Brain microvascular endothelial cell (primary cell): ENCODE data around the gene LHFPL2.

ENCODE experiments used
- DNase-seq: peaks from one replicate; pipeline ENCODE4 v3.0.0-alpha.2; 2020
- H3K27ac ChIP-seq: fragments of 250-450 bp; sonication (Bioruptor Pico); 2 replicates; pipeline ENCODE4 v1.5.1; 2020; ENCODE audit warnings: mild to moderate bottlenecking, moderate library complexity
- H3K27me3 ChIP-seq: fragments of 250-450 bp; sonication (Bioruptor Pico); replicated peaks from 2 replicates; pipeline ENCODE4 v1.5.1; 2020; ENCODE audit warnings: mild to moderate bottlenecking
- H3K36me3 ChIP-seq: fragments of 250-450 bp; sonication (Bioruptor Pico); replicated peaks from 2 replicates; pipeline ENCODE4 v1.5.1; 2020; ENCODE audit warnings: mild to moderate bottlenecking
- H3K4me3 ChIP-seq: 2 replicates; pipeline ENCODE4 v1.5.1; 2011; ENCODE audit warnings: low read depth, mild to moderate bottlenecking, control low read depth, low read length, moderate library complexity
- in situ Hi-C: cut with HindIII; loops from 2 replicates; pipeline ENCODE4 v1.10.0; 2017; ENCODE audit warnings: low sequenced_read_pairs, low pct_ligation_motif_present
- TF ChIP-seq, protein P1 (sequence below): IDR thresholded peaks from 2 replicates; pipeline ENCODE4 v1.5.1; 2011; ENCODE audit warnings: low read depth, mild to moderate bottlenecking, moderate library complexity, low read length, control low read depth, inconsistent platforms; ENCODE audit errors: missing control alignments

Gene LHFPL2

DNA sequence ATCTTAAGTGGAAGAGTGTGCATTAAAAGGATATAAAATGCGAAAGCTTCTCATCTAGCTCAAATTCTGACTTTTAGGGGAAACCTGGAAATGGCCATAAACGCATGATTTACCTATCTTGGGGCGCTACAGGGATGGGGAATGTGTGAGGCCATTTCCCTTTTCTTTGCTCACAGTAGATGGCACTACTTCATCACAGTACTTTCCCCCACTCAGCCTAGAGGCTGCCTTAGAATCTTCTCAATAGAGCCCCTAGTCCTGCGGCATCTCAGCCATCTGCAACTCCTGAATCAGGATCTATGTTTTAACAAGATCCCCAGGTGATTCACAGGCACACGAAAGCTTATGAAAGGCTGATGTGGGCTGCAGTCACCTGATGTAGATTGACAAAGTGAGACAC is 110.8 kb downstream of the LHFPL2 start:
- Histone ChIP-seq H3K27ac (no peak overlapping the region), H3K4me3 (no peak overlapping the region), H3K36me3 (no peaks in the 10 kb centered on the region), H3K27me3 (no peaks in the 10 kb centered on the region)
- TF ChIP-seq, protein P1, sequence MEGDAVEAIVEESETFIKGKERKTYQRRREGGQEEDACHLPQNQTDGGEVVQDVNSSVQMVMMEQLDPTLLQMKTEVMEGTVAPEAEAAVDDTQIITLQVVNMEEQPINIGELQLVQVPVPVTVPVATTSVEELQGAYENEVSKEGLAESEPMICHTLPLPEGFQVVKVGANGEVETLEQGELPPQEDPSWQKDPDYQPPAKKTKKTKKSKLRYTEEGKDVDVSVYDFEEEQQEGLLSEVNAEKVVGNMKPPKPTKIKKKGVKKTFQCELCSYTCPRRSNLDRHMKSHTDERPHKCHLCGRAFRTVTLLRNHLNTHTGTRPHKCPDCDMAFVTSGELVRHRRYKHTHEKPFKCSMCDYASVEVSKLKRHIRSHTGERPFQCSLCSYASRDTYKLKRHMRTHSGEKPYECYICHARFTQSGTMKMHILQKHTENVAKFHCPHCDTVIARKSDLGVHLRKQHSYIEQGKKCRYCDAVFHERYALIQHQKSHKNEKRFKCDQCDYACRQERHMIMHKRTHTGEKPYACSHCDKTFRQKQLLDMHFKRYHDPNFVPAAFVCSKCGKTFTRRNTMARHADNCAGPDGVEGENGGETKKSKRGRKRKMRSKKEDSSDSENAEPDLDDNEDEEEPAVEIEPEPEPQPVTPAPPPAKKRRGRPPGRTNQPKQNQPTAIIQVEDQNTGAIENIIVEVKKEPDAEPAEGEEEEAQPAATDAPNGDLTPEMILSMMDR: peak; percentile 68
- peak; percentile 58 for DNase-seq
- in situ Hi-C loops: loop anchor here (25.0 kb wide), 1 partner anchor 99 kb away; the partner anchor contains the start of gene LHFPL2

DNA sequence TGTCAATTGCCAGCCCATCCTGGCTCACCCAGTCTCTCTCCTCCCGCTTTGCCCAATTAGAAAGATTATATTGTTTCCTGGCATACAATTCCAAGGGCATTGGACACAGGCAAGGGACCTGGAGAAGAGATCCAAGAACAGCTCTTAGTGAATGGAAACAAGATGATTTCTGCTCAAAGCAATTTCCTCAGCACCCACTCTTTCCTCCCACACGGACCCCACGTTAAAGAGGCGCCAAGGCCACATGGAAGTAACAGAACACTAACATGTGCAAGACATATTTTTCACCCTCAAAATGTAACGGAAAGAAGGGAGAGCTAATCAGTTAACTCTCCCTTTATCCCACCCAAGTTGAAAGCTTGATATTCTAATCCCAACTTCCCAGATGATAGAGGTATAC is 111.2 kb downstream of the LHFPL2 start:
- in situ Hi-C loops: loop anchor here (25.0 kb wide), 1 partner anchor 100 kb away; the partner anchor contains the start of gene LHFPL2
- no peaks in the 10 kb centered on the region for H3K36me3 ChIP-seq
- no peak overlapping the region for H3K4me3 ChIP-seq
- H3K27me3 ChIP-seq: no peaks in the 10 kb centered on the region
- H3K27ac ChIP-seq: no peak overlapping the region
- TF ChIP-seq, protein P1: no peak
- DNase-seq: no peak

GRCh38 chr5:78536661-78537196 is 111.8 kb downstream of the LHFPL2 start:
- no peaks in the 10 kb centered on the region for H3K36me3 ChIP-seq
- in situ Hi-C loops: loop anchor here (25.0 kb wide), 1 partner anchor 101 kb away; the partner anchor contains the start of gene LHFPL2
- no peak overlapping the region for H3K27ac ChIP-seq

DNA sequence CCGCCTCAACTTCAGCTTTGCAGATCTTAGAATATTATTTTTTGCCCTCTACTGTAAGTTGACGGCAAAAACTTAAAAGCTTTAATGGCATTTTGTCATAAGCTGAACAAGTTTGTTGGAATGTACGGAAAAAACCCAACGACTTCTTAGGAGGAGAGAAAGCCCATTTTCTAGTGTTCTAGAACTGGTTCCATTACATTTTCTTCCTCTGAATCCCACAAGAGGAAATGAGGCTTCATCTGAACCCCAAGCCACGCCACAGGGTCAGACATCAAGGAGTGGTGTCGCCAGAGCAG is 113.7 kb downstream of the LHFPL2 start:
- Histone ChIP-seq H3K4me3 (no peak overlapping the region), H3K36me3 (no peaks in the 10 kb centered on the region), H3K27me3 (no peaks in the 10 kb centered on the region), H3K27ac (peak overlapping the region; percentile 94)
- no peak for DNase-seq
- TF ChIP-seq, protein P1: no peak
- in situ Hi-C loops: loop anchor here (25.0 kb wide), 1 partner anchor 102 kb away; the partner anchor contains the start of gene LHFPL2

More at GRCh38 chr5:78536661-78537196, 111.8 kb downstream of the LHFPL2 start:
- no peak overlapping the region for H3K4me3 ChIP-seq
- DNase-seq: no peak
- TF ChIP-seq, protein P1: no peak
- H3K27me3 ChIP-seq: no peaks in the 10 kb centered on the region

DNA sequence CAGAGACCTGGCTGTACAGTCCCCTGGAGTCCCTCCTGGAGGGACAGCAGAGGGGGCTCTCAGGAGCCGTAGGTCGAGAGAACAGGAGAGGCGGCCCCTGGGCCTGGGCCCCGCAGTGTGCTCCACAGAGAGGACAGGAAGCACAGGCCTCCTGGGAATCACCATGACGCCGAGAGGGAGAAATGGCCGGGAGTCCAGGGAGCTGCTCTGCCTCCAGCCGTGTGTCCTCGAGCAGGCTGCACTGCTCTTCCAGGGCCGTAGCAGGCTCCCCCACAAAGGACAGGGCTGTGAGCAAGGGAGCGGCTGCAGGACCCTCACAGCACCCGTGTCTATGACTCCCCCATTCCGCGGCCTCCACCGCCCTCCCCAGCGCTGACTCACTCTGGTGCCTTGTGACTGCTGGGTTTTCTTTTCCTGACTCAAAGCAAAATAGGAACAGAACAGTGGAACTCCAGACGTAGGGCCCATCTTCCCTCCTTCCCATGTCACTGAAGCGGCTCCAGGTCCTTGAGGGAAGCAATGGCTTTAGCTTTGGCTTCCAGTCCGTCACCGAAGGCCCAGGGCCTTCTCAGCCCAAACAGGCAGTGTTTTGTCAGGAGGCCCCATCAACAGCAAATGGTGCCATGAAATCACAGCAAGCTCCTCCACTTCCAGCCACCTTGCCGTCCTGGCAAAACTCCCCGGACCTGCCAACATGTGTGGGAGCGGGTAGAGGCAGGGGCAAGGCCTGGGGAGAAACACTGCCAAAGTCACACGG is 114.2 kb downstream of the LHFPL2 start:
- TF ChIP-seq, protein P1: no peak
- Histone ChIP-seq H3K27me3 (no peaks in the 10 kb centered on the region), H3K36me3 (no peaks in the 10 kb centered on the region), H3K4me3 (no peak overlapping the region), H3K27ac (peak overlapping the region; percentile 94)
- in situ Hi-C loops: loop anchor here (25.0 kb wide), 1 partner anchor 103 kb away; the partner anchor contains the start of gene LHFPL2
- DNase-seq: peak; percentile 90

DNA sequence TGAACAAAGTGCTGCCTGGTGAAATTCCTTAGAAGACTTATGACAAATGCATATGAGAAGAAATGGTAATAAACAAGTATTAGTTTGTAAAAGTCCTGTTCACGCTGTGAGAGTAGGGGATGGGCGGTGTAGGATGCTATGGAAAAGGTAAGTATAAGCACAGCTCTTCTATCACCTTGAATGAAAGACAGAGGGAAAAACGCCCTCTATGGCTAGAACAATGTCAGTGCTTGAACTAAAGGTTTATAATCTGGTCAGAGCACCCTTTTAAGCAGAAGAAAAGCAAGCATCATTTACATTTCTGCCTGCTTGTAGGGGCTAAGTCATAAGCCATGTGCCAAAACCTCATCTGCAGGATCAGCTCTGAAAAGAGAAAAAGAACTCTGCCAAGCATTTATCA is 115.2 kb downstream of the LHFPL2 start:
- H3K27me3 ChIP-seq: no peaks in the 10 kb centered on the region
- H3K27ac ChIP-seq: peak overlapping the region; percentile 94
- H3K36me3 ChIP-seq: no peaks in the 10 kb centered on the region
- in situ Hi-C loops: loop anchor here (25.0 kb wide), 1 partner anchor 104 kb away; the partner anchor contains the start of gene LHFPL2
- DNase-seq: no peak
- TF ChIP-seq, protein P1: peak; percentile 53
- no peak overlapping the region for H3K4me3 ChIP-seq
